IMR-90 (cell line): ENCODE results near the gene KRT71. TPM values are rescaled to one million over a fixed set of nuclear protein-coding genes. Genes with fewer than 3 reads are reported as not detected.

Experiments
- ATAC-seq: fragments of 200-7000 bp; cut with Tn5 transposase; 2 replicates; pipeline ENCODE4 v1.9.1; 2020; ENCODE audit warnings: low read depth, mild to moderate bottlenecking, moderate library complexity
- BruUV-seq: library from RNA; stranded (reverse); fragments of 400-500 nt; replicated peaks from 2 replicates; lab custom pipeline; 2021; lab: Mats Ljungman, UMichigan
- CTCF ChIA-PET: fragments of 300-600 bp; formaldehyde crosslinking; extraction: SDS; loops from one replicate; lab custom pipeline; 2021; ENCODE audit warnings: antibody characterized with exemption; lab: Yijun Ruan, JAX
- POLR2A ChIA-PET: fragments of 300-600 bp; sonication (Branson Sonifier 250); formaldehyde crosslinking; loops from one replicate; lab custom pipeline; 2022; ENCODE audit warnings: antibody characterized with exemption; ENCODE audit not compliant: unreplicated experiment; lab: Charles Lee
- DNase-seq: peaks from one replicate; pipeline ENCODE4 v3.0.0; 2013
- H2AFZ ChIP-seq: replicated peaks from 2 replicates; pipeline ENCODE3; 2013; ENCODE audit warnings: low read length, mild to moderate bottlenecking; ENCODE audit not compliant: poor library complexity
- H2AK5ac ChIP-seq: 2 replicates; pipeline ENCODE4 v1.6.1; 2013; ENCODE audit warnings: low read depth, low read length, inconsistent platforms
- H2AK9ac ChIP-seq: replicated peaks from 2 replicates; pipeline ENCODE3; 2013; ENCODE audit warnings: mild to moderate bottlenecking, low read depth, low read length, moderate library complexity; ENCODE audit not compliant: poor library complexity
- H2BK120ac ChIP-seq: 2 replicates; pipeline ENCODE4 v1.6.1; 2013; ENCODE audit warnings: low read depth, low read length, inconsistent platforms
- H2BK15ac ChIP-seq: 3 replicates; pipeline ENCODE4 v1.6.1; 2013; ENCODE audit warnings: low read depth, low read length, inconsistent platforms
- H2BK20ac ChIP-seq: 2 replicates; pipeline ENCODE4 v1.6.1; 2013; ENCODE audit warnings: low read depth, mild to moderate bottlenecking, inconsistent platforms, low read length, moderate library complexity
- H2BK5ac ChIP-seq: 2 replicates; pipeline ENCODE4 v1.6.1; 2013; ENCODE audit warnings: mild to moderate bottlenecking, low read depth, low read length, inconsistent platforms; ENCODE audit not compliant: poor library complexity, severe bottlenecking
- H3K14ac ChIP-seq: replicated peaks from 2 replicates; pipeline ENCODE4 v1.6.1; 2013; ENCODE audit warnings: low read depth, low read length, inconsistent platforms
- H3K18ac ChIP-seq: 2 replicates; pipeline ENCODE4 v1.6.1; 2013; ENCODE audit warnings: low read depth, low read length, control low read depth
- H3K23ac ChIP-seq: 2 replicates; pipeline ENCODE4 v1.6.1; 2013; ENCODE audit warnings: low read depth, low read length, inconsistent platforms
- H3K27ac ChIP-seq: 2 replicates; pipeline ENCODE4 v1.5.1; 2013; ENCODE audit warnings: mild to moderate bottlenecking, control low read depth, low read length; ENCODE audit not compliant: insufficient read depth
- H3K27me3 ChIP-seq: 2 replicates; pipeline ENCODE4 v1.6.1; 2013; ENCODE audit warnings: low read length; ENCODE audit not compliant: control insufficient read depth, insufficient read depth
- H3K36me3 ChIP-seq: 2 replicates; pipeline ENCODE4 v1.6.1; 2013; ENCODE audit warnings: low read length, mixed read lengths; ENCODE audit not compliant: control insufficient read depth, insufficient read depth
- H3K4ac ChIP-seq: 2 replicates; pipeline ENCODE4 v1.6.1; 2013; ENCODE audit warnings: low read depth, low read length, inconsistent platforms
- H3K4me1 ChIP-seq: 2 replicates; pipeline ENCODE4 v1.6.1; 2013; ENCODE audit warnings: low read length, mixed read lengths; ENCODE audit not compliant: control insufficient read depth, insufficient read depth
- H3K4me2 ChIP-seq: 2 replicates; pipeline ENCODE4 v1.6.1; 2013; ENCODE audit warnings: low read depth, mild to moderate bottlenecking, control low read depth, low read length, moderate library complexity
- H3K4me3 ChIP-seq: 2 replicates; pipeline ENCODE4 v1.5.1; 2013; ENCODE audit warnings: low read depth, mild to moderate bottlenecking, control low read depth, low read length, moderate library complexity; ENCODE audit not compliant: insufficient read depth
- H3K56ac ChIP-seq: 2 replicates; pipeline ENCODE4 v1.6.1; 2013; ENCODE audit warnings: low read length, inconsistent platforms; ENCODE audit not compliant: insufficient read depth; ENCODE audit errors: extremely low read depth
- H3K79me1 ChIP-seq, 2 experiments: 2 replicates each; pipeline ENCODE4 v1.6.1; 2013; ENCODE audit warnings: low read length in 2 of 2, inconsistent platforms in 1 of 2, low read depth in 1 of 2
- H3K9ac ChIP-seq: 2 replicates; pipeline ENCODE4 v1.6.1; 2013; ENCODE audit warnings: low read depth, low read length, control low read depth
- H3K9me1 ChIP-seq: 2 replicates; pipeline ENCODE4 v1.6.1; 2013; ENCODE audit warnings: low read length, inconsistent platforms; ENCODE audit not compliant: insufficient read depth
- H3K9me3 ChIP-seq: 2 replicates; pipeline ENCODE4 v1.6.1; 2013; ENCODE audit warnings: low read length; ENCODE audit not compliant: control insufficient read depth, insufficient read depth
- H4K20me1 ChIP-seq: 2 replicates; pipeline ENCODE4 v1.6.1; 2013; ENCODE audit warnings: low read length, inconsistent platforms; ENCODE audit not compliant: insufficient read depth
- H4K5ac ChIP-seq: 2 replicates; pipeline ENCODE4 v1.6.1; 2013; ENCODE audit warnings: mild to moderate bottlenecking, low read depth, low read length, control low read depth
- H4K8ac ChIP-seq, 2 experiments: 2 replicates each; pipeline ENCODE4 v1.6.1; 2013; ENCODE audit warnings: low read depth in 2 of 2, low read length in 2 of 2, control low read depth in 1 of 2, inconsistent platforms in 1 of 2
- H4K91ac ChIP-seq: 2 replicates; pipeline ENCODE4 v1.6.1; 2013; ENCODE audit warnings: low read depth, low read length, inconsistent platforms; ENCODE audit not compliant: insufficient read depth
- SMC3 ChIP-seq: fragments of 150-350 bp; IDR thresholded peaks from 2 replicates; pipeline ENCODE4 v1.6.1; 2016; ENCODE audit warnings: low read depth, mild to moderate bottlenecking, antibody characterized with exemption, low read length, moderate library complexity
- WGBS, 2 experiments: methylation state at CpG; one replicate each; pipeline versions ENCODE4 v1.1.5 to v1.1.7; 2013; ENCODE audit warnings: missing lambda C conversion rate in 2 of 2; ENCODE audit not compliant: insufficient read length in 1 of 2; ENCODE audit errors: extremely low coverage in 2 of 2; 5-methylcytosine and 5-hydroxymethylcytosine counted together
- dilution Hi-C: fragments of 300-500 bp; cut with HindIII; formaldehyde crosslinking; loops from one replicate; pipeline ENCODE4 v1.14.3; 2018; ENCODE audit warnings: low sequenced_read_pairs; ENCODE audit not compliant: unreplicated experiment
- in situ Hi-C: fragments of 300-500 bp; cut with MboI; formaldehyde crosslinking; loops from 3 replicates; pipeline ENCODE4 v1.14.3; 2019; ENCODE audit warnings: low sequenced_read_pairs, inconsistent platforms, mixed read lengths
- intact Hi-C: fragments of 100-400 bp; cut with micrococcal nuclease; formaldehyde crosslinking; loops from 2 replicates; pipeline ENCODE4 v1.10.0; 2022
- polyA plus RNA-seq, 3 experiments: library from polyadenylated mRNA; depleted of rRNA; stranded (reverse); fragments of >200 nt; gene quantifications; 2 replicates each; pipeline ENCODE4 v1.2.3, GENCODE V29; 2012; ENCODE audit warnings: low replicate concordance in 1 of 3
- total RNA-seq: library from RNA; depleted of rRNA; stranded (reverse); fragments of >200 nt; gene quantifications from 2 replicates; pipeline ENCODE4 v1.2.3, GENCODE V29; 2012

Gene KRT71
- total and polyA plus RNA-seq, 2 of the 4 experiments (the other 2 are of a cell fraction), result not detected

DNA sequence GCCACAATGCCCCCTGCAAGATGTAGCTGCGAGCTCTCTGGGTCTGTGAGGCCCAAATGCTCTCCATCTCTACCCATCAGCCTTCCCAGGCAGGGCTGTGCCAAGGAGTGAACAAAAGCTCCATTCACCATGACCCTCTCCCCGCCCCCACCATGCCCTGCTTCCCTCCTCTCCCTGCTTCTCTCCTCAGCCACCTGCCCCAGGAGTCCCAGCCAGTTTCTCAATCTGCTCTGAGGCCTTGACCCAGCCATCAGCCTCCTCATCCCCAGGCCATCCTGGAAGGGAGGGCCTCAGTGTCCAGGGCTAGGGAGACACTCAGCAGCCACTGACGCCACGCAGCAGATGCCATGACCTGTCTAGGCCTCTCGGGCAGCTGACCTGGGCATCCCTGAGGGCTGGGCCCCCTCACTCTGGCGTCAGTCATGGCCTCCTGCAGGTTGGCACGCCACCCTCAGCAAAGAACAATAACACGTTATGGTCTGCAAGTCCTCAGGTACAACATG lies 24.3 kb downstream of the KRT71 start:
- Histone ChIP-seq H2AFZ (no peak overlapping the region), H2AK5ac (no peak overlapping the region), H2BK5ac (no peak overlapping the region), H3K4me1 (no peaks in the 10 kb centered on the region), H3K4me2 (no peak overlapping the region), H3K9me1 (no peaks in the 10 kb centered on the region), H4K20me1 (no peaks in the 10 kb centered on the region; the same call in 1 of the 2 replicates), H3K79me1 (no peaks in the 10 kb centered on the region), H3K9me3 (no peaks in the 10 kb centered on the region), H3K18ac (no peak overlapping the region), H2BK20ac (no peak overlapping the region), H2BK15ac (no peak overlapping the region), H3K4ac (no peak overlapping the region), H2BK120ac (no peak overlapping the region), H3K23ac (no peak overlapping the region), H4K5ac (no peak overlapping the region), H3K27me3 (peaks cover 27% of the 10 kb centered on the region), H3K36me3 (no peaks in the 10 kb centered on the region), H3K14ac (no peak overlapping the region), H4K8ac (no peak overlapping the region), H3K9ac (no peak overlapping the region), H3K4me3 (no peak overlapping the region), H4K91ac (no peak overlapping the region), H2AK9ac (no peak overlapping the region), H3K56ac (no peak overlapping the region), H3K27ac (no peak overlapping the region)
- dilution Hi-C loops (no loop called here), intact Hi-C loops (no loop called here), in situ Hi-C loops (no loop called here)
- ChIA-PET POLR2A (no interaction called here), CTCF (no interaction called here)
- ATAC-seq (no peak), DNase-seq (no peak)
- no TSS peak for BruUV-seq
- WGBS, 2 experiments, result 11% methylated on average over 3 of the region's 8 CpGs; no CpG with 5 or more reads in 1 of the 2 experiments
- no peak for TF ChIP-seq SMC3
